Tibial nerve (tissue), 3 donors: ENCODE data around the gene LTBP2.

ENCODE experiments used
- CTCF ChIP-seq, 5 experiments: fragments of 200-600 bp in 3 of 5; fragments of 450-650 bp in 2 of 5; sonication (generic) in 3 of 5; IDR thresholded peaks; one replicate each; pipeline ENCODE4 v1.5.1; 2016 to 2019; ENCODE audit warnings: antibody characterized with exemption in 5 of 5, mild to moderate bottlenecking in 3 of 5, moderate library complexity in 2 of 5
- POLR2A ChIP-seq, 2 donors: fragments of 450-650 bp; IDR thresholded peaks; one replicate each; pipeline ENCODE4 v1.6.1; 2017; ENCODE audit warnings: antibody characterized with exemption in 2 of 2, mild to moderate bottlenecking in 2 of 2, moderate library complexity in 2 of 2

- TF ChIP-seq CTCF (IDR thresholded peaks at IDR 0.05) (no peak), POLR2A (IDR thresholded peaks at IDR 0.05) (no peak)
Measured at GRCh38 chr14:74504412-74504811, 107.6 kb downstream of the LTBP2 start.
